HepG2 (cell line): ENCODE measurements around the gene FAM50A. TPM values are rescaled to one million over a fixed set of nuclear protein-coding genes. Genes with fewer than 3 reads are reported as not detected.

Experiments used
- AKAP8 ChIP-seq: sonication (generic); formaldehyde crosslinking; IDR thresholded peaks from 2 replicates; pipeline ENCODE4 v1.5.1; 2020; ENCODE audit warnings: mild to moderate bottlenecking, missing genetic modification reagents
- CBX5 ChIP-seq: sonication (generic); formaldehyde crosslinking; IDR thresholded peaks from 2 replicates; pipeline ENCODE4 v1.4.0; 2020; ENCODE audit warnings: missing genetic modification reagents, borderline replicate concordance
- EP300 ChIP-seq, 3 experiments: sonication (generic) in 1 of 3; formaldehyde crosslinking in 1 of 3; IDR thresholded peaks; 2 replicates each; pipeline versions ENCODE4 v1.5.1 to v1.6.1; 2011 to 2020; ENCODE audit warnings: low read depth in 2 of 3, low read length in 2 of 3, borderline replicate concordance in 1 of 3, improper control_type of control experiment in 1 of 3, mild to moderate bottlenecking in 1 of 3, missing genetic modification reagents in 1 of 3, moderate library complexity in 1 of 3
- FOXA3 ChIP-seq: IDR thresholded peaks from 2 replicates; pipeline ENCODE4 v1.6.1; 2016; ENCODE audit warnings: missing genetic modification reagents, missing compliant biosample characterization
- MEIS1 ChIP-seq: sonication (generic); formaldehyde crosslinking; IDR thresholded peaks from 2 replicates; pipeline ENCODE4 v1.9.0; 2021; ENCODE audit warnings: mild to moderate bottlenecking, missing genetic modification reagents, moderate library complexity, borderline replicate concordance
- MXD3 ChIP-seq: IDR thresholded peaks from 2 replicates; pipeline ENCODE4 v1.6.1; 2016; ENCODE audit warnings: mild to moderate bottlenecking, missing biosample characterization, missing genetic modification reagents
- MYC ChIP-seq: sonication (generic); formaldehyde crosslinking; IDR thresholded peaks from 2 replicates; pipeline ENCODE4 v1.9.0; 2021; ENCODE audit warnings: missing genetic modification reagents, borderline replicate concordance
- PCBP1 ChIP-seq: fragments of 200-400 bp; formaldehyde crosslinking; IDR thresholded peaks from 2 replicates; pipeline ENCODE4 v1.6.1; 2017; ENCODE audit warnings: mild to moderate bottlenecking, low read depth, low read length, borderline replicate concordance
- PHF5A ChIP-seq: IDR thresholded peaks from one replicate; pipeline ENCODE4 v1.6.1; 2018; ENCODE audit warnings: low read depth, missing genetic modification reagents; ENCODE audit not compliant: unreplicated experiment
- POLR2A ChIP-seq, 2 experiments: IDR thresholded peaks; 2 replicates each; pipeline ENCODE4 v1.6.1; 2011; ENCODE audit warnings: low read depth in 2 of 2, low read length in 2 of 2, mild to moderate bottlenecking in 1 of 2, moderate library complexity in 1 of 2; ENCODE audit not compliant: insufficient read depth in 1 of 2
- PRMT3 ChIP-seq: sonication (generic); formaldehyde crosslinking; IDR thresholded peaks from 2 replicates; pipeline ENCODE4 v1.8.1; 2022; ENCODE audit warnings: low read depth, mild to moderate bottlenecking, moderate library complexity, missing genetic modification reagents, borderline replicate concordance
- RXRB ChIP-seq: IDR thresholded peaks from 2 replicates; pipeline ENCODE4 v1.6.1; 2016; ENCODE audit warnings: borderline replicate concordance, missing genetic modification reagents, missing compliant biosample characterization
- SOX6 ChIP-seq, 2 experiments: fragments of 450-650 bp in 1 of 2; sonication (generic) in 1 of 2; formaldehyde crosslinking in 1 of 2; IDR thresholded peaks; 2 replicates each; pipeline versions ENCODE4 v1.4.0 to v1.6.1; 2017 to 2020; ENCODE audit warnings: antibody characterized with exemption in 1 of 2, mild to moderate bottlenecking in 1 of 2, missing genetic modification reagents in 1 of 2
- SRF ChIP-seq: IDR thresholded peaks from 2 replicates; pipeline ENCODE4 v1.6.1; 2011; ENCODE audit warnings: mild to moderate bottlenecking, low read depth, low read length, moderate library complexity
- TFAP4 ChIP-seq: sonication (generic); IDR thresholded peaks from 2 replicates; pipeline ENCODE4 v1.6.1; 2016; ENCODE audit warnings: low read depth, borderline replicate concordance
- ZFP82 ChIP-seq: sonication (generic); formaldehyde crosslinking; IDR thresholded peaks from 2 replicates; pipeline ENCODE4 v1.5.1; 2020; ENCODE audit warnings: mild to moderate bottlenecking, missing genetic modification reagents, borderline replicate concordance
- ZFY ChIP-seq: sonication (generic); formaldehyde crosslinking; IDR thresholded peaks from 2 replicates; pipeline ENCODE4 v1.4.0; 2020; ENCODE audit warnings: missing genetic modification reagents
- ZNF296 ChIP-seq: sonication (generic); formaldehyde crosslinking; conservative IDR thresholded peaks from 2 replicates; pipeline ENCODE4 v1.5.0; 2020; ENCODE audit warnings: mild to moderate bottlenecking, missing genetic modification reagents
- polyA plus RNA-seq, 8 experiments: library from polyadenylated mRNA; depleted of rRNA in 3 of 8; stranded (reverse) in 7 of 8; unstranded in 1 of 8; fragments of >200 nt; fragmentation: Illumina TruSeq in 4 of 8; extraction: Trizol in 4 of 8; gene quantifications; 2 replicates each; pipeline versions ENCODE4 v1.2.1 to v1.2.3, GENCODE V29; 2011 to 2016; ENCODE audit warnings: low read depth in 4 of 8, missing spikeins in 1 of 8, mixed read lengths in 1 of 8; ENCODE audit not compliant: insufficient read depth in 1 of 8
- total RNA-seq, 5 experiments: library from RNA; depleted of rRNA; stranded (reverse); fragments of >200 nt; fragmentation: Illumina TruSeq; extraction: Trizol; gene quantifications; 2 replicates each; pipeline ENCODE4 v1.2.3, GENCODE V29; 2016; ENCODE audit warnings: low read depth in 1 of 5
- TF ChIP-seq, protein P1 (sequence below): sonication (generic); formaldehyde crosslinking; IDR thresholded peaks from 2 replicates; pipeline ENCODE4 v1.4.0; 2020; ENCODE audit warnings: missing genetic modification reagents, borderline replicate concordance
- TF ChIP-seq, protein P2 (sequence below): sonication (generic); formaldehyde crosslinking; IDR thresholded peaks from 2 replicates; pipeline ENCODE4 v1.4.0; 2020; ENCODE audit warnings: mild to moderate bottlenecking, missing genetic modification reagents

The FAM50A gene
- total and polyA plus RNA-seq, 2 of the 13 experiments (the other 11 are each of a cell fraction or from before 2014, with no cell fraction given) = 30.7 to 40.7 TPM

DNA sequence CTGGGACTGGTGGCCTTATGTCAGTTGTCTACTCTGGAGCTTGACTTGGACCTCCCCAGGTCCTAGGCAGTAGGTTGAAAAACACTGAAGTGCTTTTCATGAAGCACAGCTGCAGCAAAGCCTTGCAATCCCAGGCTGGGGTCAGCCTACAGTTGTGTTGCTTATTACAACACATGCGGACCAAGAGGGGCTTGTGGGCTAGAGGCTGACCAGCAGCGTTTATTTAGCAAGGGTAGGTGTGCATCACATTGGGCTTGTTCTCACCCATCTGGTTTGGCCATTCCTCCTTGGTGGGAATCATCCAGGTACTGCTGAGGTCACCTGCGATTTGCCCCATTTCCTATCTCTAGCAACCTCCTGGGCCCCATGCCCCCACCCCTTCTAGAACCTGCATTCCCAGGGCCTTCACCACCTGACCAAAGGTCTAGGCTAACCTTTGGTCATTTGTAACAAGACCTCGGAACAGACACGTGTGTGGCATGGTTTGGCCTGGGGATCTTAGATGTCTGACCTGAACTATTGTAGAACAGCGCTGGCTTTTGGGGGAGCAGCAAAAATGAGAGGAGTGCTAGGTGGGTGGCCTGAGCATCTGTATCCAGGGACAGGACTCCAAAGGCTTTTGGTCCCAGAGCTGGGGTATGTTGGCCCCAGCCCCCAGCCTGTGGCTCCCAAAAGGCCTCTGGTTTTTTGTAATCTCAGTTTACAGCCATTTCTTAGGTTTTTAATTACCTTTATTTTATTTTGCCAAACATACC, 42.7 kb upstream of the FAM50A start (continued):
- TF ChIP-seq MYC (CRISPR knock-in tag) (peak; percentile 43; the same call in 1 of the 2 replicates), PRMT3 (CRISPR knock-in tag) (no peak), AKAP8 (CRISPR knock-in tag) (peak; percentile 76; the same call in 1 of the 2 replicates), POLR2A (IDR thresholded peaks at IDR 0.05; ENCODE audit: insufficient read depth in 1 of 2, low read depth in 2 of 2, low read length in 2 of 2) (peak in 1 of 2 experiments; percentile 92; a peak in 2 of 4 replicates), SRF (no peak), ZFY (CRISPR knock-in tag) (peak; percentile 35; the same call in 1 of the 2 replicates), TFAP4 (no peak), MEIS1 (CRISPR knock-in tag) (no peak), PCBP1 (no peak), RXRB (CRISPR knock-in tag) (peak; percentile 18; the same call in 1 of the 2 replicates), MXD3 (CRISPR knock-in tag) (no peak), FOXA3 (CRISPR knock-in tag) (peak; percentile 49; the same call in 1 of the 2 replicates), SOX6 (IDR thresholded peaks at IDR 0.05) (no peak), SOX6 (CRISPR knock-in tag; IDR thresholded peaks at IDR 0.05) (peak; percentile 7; the same call in 1 of the 2 replicates), EP300 (IDR thresholded peaks at IDR 0.05; ENCODE audit: low read depth in 2 of 2, low read length in 2 of 2) (0 out of 4 replicates have a peak, but pooled peaks of 1 of the 2 experiments have one; percentile 37), EP300 (CRISPR knock-in tag; IDR thresholded peaks at IDR 0.05; ENCODE audit: borderline replicate concordance) (no peak), PHF5A (CRISPR knock-in tag) (peak; percentile 70), CBX5 (0 out of 2 replicates have a peak, but pooled peaks have one; percentile 21), ZNF296 (CRISPR knock-in tag) (no peak), ZFP82 (no peak; the same call in 1 of the 2 replicates)
- TF ChIP-seq, protein P1, sequence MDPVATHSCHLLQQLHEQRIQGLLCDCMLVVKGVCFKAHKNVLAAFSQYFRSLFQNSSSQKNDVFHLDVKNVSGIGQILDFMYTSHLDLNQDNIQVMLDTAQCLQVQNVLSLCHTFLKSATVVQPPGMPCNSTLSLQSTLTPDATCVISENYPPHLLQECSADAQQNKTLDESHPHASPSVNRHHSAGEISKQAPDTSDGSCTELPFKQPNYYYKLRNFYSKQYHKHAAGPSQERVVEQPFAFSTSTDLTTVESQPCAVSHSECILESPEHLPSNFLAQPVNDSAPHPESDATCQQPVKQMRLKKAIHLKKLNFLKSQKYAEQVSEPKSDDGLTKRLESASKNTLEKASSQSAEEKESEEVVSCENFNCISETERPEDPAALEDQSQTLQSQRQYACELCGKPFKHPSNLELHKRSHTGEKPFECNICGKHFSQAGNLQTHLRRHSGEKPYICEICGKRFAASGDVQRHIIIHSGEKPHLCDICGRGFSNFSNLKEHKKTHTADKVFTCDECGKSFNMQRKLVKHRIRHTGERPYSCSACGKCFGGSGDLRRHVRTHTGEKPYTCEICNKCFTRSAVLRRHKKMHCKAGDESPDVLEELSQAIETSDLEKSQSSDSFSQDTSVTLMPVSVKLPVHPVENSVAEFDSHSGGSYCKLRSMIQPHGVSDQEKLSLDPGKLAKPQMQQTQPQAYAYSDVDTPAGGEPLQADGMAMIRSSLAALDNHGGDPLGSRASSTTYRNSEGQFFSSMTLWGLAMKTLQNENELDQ = no peak
- TF ChIP-seq, protein P2, sequence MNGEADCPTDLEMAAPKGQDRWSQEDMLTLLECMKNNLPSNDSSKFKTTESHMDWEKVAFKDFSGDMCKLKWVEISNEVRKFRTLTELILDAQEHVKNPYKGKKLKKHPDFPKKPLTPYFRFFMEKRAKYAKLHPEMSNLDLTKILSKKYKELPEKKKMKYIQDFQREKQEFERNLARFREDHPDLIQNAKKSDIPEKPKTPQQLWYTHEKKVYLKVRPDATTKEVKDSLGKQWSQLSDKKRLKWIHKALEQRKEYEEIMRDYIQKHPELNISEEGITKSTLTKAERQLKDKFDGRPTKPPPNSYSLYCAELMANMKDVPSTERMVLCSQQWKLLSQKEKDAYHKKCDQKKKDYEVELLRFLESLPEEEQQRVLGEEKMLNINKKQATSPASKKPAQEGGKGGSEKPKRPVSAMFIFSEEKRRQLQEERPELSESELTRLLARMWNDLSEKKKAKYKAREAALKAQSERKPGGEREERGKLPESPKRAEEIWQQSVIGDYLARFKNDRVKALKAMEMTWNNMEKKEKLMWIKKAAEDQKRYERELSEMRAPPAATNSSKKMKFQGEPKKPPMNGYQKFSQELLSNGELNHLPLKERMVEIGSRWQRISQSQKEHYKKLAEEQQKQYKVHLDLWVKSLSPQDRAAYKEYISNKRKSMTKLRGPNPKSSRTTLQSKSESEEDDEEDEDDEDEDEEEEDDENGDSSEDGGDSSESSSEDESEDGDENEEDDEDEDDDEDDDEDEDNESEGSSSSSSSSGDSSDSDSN (CRISPR knock-in tag) = peak; percentile 50
